ENCODE results near the gene PARD3.

Gene PARD3

DNA sequence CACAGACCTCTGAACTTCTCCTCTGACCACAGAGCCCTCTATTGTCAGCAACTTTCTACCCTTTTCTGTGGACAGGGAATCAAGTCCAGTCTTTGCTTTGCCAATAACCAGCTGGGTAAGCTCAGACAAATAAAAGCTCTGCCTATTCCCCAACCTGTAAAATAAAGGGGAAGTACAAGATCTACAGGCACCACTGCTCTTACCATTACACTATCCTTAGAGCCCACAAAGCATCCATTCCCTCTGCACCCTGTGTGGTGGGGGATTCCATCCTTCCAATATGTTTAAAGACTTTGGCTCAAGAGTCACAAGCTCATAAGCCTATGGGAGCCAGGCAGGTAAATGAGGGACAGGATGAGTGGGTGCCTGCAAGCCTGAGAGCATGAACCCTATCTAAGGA, 88.2 kb downstream of the PARD3 start:
- Histone ChIP-seq H3F3A (ENCODE audit: insufficient read depth) (no peaks in the 10 kb centered on the region), H3K79me2 (ENCODE audit: insufficient read depth, low read length) (no peaks in the 10 kb centered on the region), H2AFZ (ENCODE audit: low read depth, low read length, severe bottlenecking) (no peak overlapping the region), H4K20me1 (ENCODE audit: low read depth, low read length) (no peaks in the 10 kb centered on the region), H3K4me2 (ENCODE audit: low read depth, low read length, poor library complexity, severe bottlenecking) (no peak overlapping the region), H3K4me3 (ENCODE audit: insufficient read depth, low read length, poor library complexity, severe bottlenecking) (no peak overlapping the region), H3K9ac (ENCODE audit: low read length) (no peak overlapping the region), H3K36me3 (ENCODE audit: low read length) (no peaks in the 10 kb centered on the region), H3K9me3 (ENCODE audit: insufficient read depth, low read length) (no peaks in the 10 kb centered on the region), H3K9me2 (replicated peaks; ENCODE audit: insufficient read depth, low read length) (no peaks in the 10 kb centered on the region), H3K27ac (ENCODE audit: low read depth, low read length) (no peak overlapping the region), H3K27me3 (ENCODE audit: low read length) (no peaks in the 10 kb centered on the region)
- TF ChIP-seq EZH2phosphoT487 (conservative IDR thresholded peaks at IDR 0.05; ENCODE audit: low read length) (no peak), CTCF (IDR thresholded peaks at IDR 0.05; ENCODE audit: insufficient read depth, low read length, poor library complexity, severe bottlenecking) (no peak)

DNA sequence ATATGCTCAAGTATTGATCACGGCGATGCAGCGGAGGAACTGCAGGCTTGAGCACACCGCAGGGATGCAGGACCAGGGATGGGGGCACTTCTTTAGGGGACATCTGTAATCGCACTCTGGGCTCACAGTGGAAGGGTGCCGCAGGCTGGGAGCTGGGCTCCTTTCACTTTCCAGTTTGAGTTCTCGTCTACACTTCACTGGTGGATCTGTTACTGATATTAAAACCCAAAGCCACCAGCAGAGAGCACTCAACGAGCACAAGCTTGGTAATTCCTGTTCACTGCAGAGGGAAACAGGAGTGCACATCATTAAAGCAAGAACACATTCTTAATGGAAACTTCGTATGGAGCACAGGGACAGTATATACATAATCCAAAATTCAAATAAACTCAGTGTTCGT, 91.3 kb downstream of the PARD3 start:
- no peaks in the 10 kb centered on the region for H3K9me2 ChIP-seq (replicated peaks; ENCODE audit: insufficient read depth, low read length)
- H3K36me3 ChIP-seq (ENCODE audit: low read length), result no peaks in the 10 kb centered on the region
- no peaks in the 10 kb centered on the region for H4K20me1 ChIP-seq (ENCODE audit: low read depth, low read length)
- H3K79me2 ChIP-seq (ENCODE audit: insufficient read depth, low read length), result no peaks in the 10 kb centered on the region
- no peak overlapping the region for H3K4me2 ChIP-seq (ENCODE audit: low read depth, low read length, poor library complexity, severe bottlenecking)
- H3F3A ChIP-seq (ENCODE audit: insufficient read depth), result no peaks in the 10 kb centered on the region
- TF ChIP-seq CTCF (IDR thresholded peaks at IDR 0.05; ENCODE audit: insufficient read depth, low read length, poor library complexity, severe bottlenecking) (no peak), EZH2phosphoT487 (conservative IDR thresholded peaks at IDR 0.05; ENCODE audit: low read length) (no peak)
- H3K4me3 ChIP-seq (ENCODE audit: insufficient read depth, low read length, poor library complexity, severe bottlenecking), result no peak overlapping the region
- no peaks in the 10 kb centered on the region for H3K9me3 ChIP-seq (ENCODE audit: insufficient read depth, low read length)
- H3K9ac ChIP-seq (ENCODE audit: low read length), result no peak overlapping the region
- no peak overlapping the region for H3K27ac ChIP-seq (ENCODE audit: low read depth, low read length)
- H3K27me3 ChIP-seq (ENCODE audit: low read length), result no peaks in the 10 kb centered on the region
- H2AFZ ChIP-seq (ENCODE audit: low read depth, low read length, severe bottlenecking), result no peak overlapping the region

GRCh38 chr10:34722404-34722803, 92.7 kb downstream of the PARD3 start:
- Histone ChIP-seq H3K27ac (ENCODE audit: low read depth, low read length) (no peak overlapping the region), H3K4me3 (ENCODE audit: insufficient read depth, low read length, poor library complexity, severe bottlenecking) (no peak overlapping the region), H3F3A (ENCODE audit: insufficient read depth) (no peaks in the 10 kb centered on the region), H3K9me3 (ENCODE audit: insufficient read depth, low read length) (no peaks in the 10 kb centered on the region), H3K27me3 (ENCODE audit: low read length) (no peaks in the 10 kb centered on the region), H3K9me2 (replicated peaks; ENCODE audit: insufficient read depth, low read length) (no peaks in the 10 kb centered on the region), H4K20me1 (ENCODE audit: low read depth, low read length) (no peaks in the 10 kb centered on the region), H3K36me3 (ENCODE audit: low read length) (no peaks in the 10 kb centered on the region), H3K4me2 (ENCODE audit: low read depth, low read length, poor library complexity, severe bottlenecking) (no peak overlapping the region), H2AFZ (ENCODE audit: low read depth, low read length, severe bottlenecking) (no peak overlapping the region), H3K79me2 (ENCODE audit: insufficient read depth, low read length) (no peaks in the 10 kb centered on the region), H3K9ac (ENCODE audit: low read length) (no peak overlapping the region)
- no peak for TF ChIP-seq CTCF (IDR thresholded peaks at IDR 0.05; ENCODE audit: insufficient read depth, low read length, poor library complexity, severe bottlenecking)
